Hematopoietic multipotent progenitor cell treated with erythropoietin and hydrocortisone succinate and interleukin-3 and kit ligand, for 15 days (in vitro differentiated cells): ENCODE measurements around the gene PROSER3.
A peak's percentile ranks its signal among the peaks of the same experiment; 100 is the strongest.

Experiments
- DNase-seq: peaks from one replicate; pipeline ENCODE4 v3.0.0-alpha.2; 2015; ENCODE audit warnings: low spot score

PROSER3 gene

DNA sequence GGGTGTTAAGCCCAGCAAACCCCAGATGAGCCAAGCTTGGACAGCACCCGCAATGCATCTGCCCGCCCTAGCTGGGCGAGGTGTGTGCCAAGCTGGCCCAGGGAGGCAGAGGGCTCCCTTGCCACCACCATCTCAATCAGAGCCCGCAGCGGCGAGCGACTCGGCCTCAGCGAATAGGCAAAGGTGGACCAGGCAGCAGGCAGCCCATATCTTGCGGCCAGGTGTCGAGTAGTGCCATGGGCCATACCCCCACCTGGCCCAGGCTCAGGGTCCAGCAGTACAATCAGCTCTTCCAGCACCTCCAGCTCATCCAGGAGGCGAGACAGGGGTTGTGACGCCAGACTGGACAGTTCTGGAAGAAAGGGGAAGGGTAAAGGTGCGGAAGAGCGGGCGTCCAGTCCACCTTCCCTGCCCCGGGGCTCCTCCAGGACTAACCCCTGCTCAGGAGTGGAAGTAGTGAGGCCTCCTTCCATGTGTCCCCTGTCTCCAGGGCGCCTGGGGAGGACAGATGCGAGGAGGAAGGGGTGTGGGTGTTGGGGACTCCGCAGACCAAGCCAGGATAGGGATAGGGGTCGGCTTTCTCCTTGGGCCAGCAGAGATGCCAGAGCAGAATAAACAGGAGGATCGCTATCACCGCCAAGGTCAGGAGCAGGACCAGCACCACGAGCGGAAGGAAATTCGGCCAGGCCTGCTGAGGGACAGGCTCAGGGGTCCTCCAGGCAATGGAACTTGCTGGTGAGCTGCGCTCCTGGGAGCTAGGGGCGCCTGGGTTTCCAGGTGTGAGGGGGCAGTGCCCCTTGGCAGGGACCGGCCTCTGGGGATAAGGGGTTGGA, 18.5 kb upstream of the PROSER3 start:
- no peak for DNase-seq

GRCh38 chr19:35740108-35740422, 17.9 kb upstream of the PROSER3 start:
- DNase-seq, result no peak

DNA sequence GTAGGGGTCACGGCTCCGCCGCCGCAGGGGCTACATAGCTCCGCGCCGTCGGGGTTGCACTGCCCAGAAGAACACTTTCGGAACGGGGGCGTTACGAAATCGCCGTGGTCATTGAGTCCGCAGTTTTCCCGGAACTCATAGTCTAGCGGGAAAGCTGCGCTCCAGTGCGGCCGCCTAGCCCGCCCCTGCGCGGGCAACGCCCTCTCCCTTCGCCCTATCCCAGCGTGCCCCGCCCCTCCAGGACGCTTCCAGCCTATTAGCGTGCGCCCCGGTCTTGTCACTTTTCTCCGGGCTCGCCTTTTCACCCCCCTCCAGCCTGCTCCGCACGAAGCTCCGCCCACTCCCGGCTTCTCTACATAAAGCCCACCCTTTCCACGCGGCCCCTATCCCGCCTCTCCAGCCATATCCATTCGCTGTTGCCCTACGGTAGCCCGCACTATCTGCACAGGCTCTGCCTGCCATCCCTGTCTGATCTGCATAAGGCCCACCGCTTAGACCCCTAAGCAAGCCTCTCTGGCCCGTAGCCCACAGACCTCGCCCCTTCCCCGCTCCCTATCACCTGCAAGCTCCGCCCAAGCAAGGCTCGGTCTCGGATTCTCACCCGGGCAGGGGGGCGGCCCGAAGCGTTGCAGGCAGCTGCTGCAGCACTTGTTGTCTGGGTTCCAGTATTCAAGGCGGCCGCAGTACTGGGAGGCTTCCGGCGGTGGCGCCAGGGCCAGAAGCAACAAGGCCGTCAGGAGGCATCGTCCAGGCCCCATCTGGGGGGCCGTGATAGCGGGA, 17.4 kb upstream of the PROSER3 start:
- peak; percentile 97 for DNase-seq

GRCh38 chr19:35741203-35741515, 16.8 kb upstream of the PROSER3 start:
- no peak for DNase-seq

GRCh38 chr19:35742121-35742724, 15.8 kb upstream of the PROSER3 start, which contains the start of gene IGFLR1:
Gene IGFLR1 (minus strand): TSS chr19:35742452. CDS start chr19:35741180, 1,272 bp downstream.
- DNase-seq, result no peak

- no peak for DNase-seq
Measured at GRCh38 chr19:35743640-35744429, 14.1 kb upstream of the PROSER3 start.

- peak; percentile 97 for DNase-seq
Measured at GRCh38 chr19:35744430-35745327, 13.3 kb upstream of the PROSER3 start.

DNA sequence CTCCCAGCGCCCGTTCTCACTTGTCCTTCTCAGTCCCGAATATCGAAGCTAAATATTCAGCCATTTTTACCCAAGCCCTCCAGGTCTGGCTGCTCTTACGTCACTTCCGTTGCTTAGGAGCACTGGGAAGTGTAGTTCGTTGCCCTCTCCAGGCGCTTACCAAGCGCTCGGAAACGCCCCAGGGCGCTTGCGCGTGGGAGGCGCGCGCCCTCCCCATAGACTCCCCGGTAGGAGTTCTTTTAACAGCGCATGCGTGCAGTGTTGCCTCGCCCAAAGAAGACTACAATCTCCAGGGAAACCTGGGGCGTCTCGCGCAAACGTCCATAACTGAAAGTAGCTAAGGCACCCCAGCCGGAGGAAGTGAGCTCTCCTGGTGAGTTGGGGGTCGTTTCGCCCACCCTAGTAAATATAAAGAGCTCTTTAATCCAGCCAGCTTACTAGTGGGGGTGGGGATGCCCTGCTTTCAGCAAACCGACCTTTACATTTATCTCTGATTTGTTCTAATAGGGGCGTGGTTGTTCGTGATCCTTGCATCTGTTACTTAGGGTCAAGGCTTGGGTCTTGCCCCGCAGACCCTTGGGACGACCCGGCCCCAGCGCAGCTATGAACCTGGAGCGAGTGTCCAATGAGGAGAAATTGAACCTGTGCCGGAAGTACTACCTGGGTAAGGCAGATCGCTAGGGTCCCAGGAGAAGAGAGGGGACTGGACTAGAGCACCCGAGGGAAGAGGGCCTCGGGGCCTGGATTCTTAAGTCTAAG, 12.5 kb upstream of the PROSER3 start, which contains the start of the genes PSENEN and U2AF1L4:
PSENEN (plus strand) TSS at position 324 of the 759 bp plus-strand sequence; CDS start at position 604, 280 bp downstream.
U2AF1L4 (minus strand) TSS at position 91 of the 759 bp plus-strand sequence; CDS start at position 64, 27 bp downstream.
- DNase-seq, result peak; percentile 100

DNA sequence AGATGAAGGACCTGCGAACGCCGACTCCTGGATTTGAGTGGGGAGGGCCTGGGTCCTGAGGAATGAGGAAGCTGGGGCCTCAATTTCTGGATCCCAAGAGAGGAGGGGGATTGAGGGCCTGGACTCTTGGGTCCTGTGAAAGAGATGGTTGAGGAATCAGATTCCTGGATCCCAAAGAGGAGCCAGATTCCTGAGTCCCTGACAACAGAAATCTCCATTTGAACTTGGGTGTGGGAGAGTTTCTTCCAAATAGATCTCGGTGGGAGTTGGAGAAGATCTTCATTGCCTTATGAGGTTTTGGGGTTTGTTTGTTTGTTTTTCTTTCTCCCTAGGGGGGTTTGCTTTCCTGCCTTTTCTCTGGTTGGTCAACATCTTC, 11.9 kb upstream of the PROSER3 start:
- DNase-seq, result no peak

- no peak for DNase-seq
Measured at GRCh38 chr19:35746531-35746930, 11.4 kb upstream of the PROSER3 start.

- peak; percentile 100 for DNase-seq
Measured at GRCh38 chr19:35748106-35749020, 9.6 kb upstream of the PROSER3 start, which contains the start of gene LIN37. Gene LIN37 (plus strand): TSS chr19:35748576. CDS start chr19:35748725, 149 bp downstream.

GRCh38 chr19:35750167-35750566, 7.8 kb upstream of the PROSER3 start:
- no peak for DNase-seq

DNA sequence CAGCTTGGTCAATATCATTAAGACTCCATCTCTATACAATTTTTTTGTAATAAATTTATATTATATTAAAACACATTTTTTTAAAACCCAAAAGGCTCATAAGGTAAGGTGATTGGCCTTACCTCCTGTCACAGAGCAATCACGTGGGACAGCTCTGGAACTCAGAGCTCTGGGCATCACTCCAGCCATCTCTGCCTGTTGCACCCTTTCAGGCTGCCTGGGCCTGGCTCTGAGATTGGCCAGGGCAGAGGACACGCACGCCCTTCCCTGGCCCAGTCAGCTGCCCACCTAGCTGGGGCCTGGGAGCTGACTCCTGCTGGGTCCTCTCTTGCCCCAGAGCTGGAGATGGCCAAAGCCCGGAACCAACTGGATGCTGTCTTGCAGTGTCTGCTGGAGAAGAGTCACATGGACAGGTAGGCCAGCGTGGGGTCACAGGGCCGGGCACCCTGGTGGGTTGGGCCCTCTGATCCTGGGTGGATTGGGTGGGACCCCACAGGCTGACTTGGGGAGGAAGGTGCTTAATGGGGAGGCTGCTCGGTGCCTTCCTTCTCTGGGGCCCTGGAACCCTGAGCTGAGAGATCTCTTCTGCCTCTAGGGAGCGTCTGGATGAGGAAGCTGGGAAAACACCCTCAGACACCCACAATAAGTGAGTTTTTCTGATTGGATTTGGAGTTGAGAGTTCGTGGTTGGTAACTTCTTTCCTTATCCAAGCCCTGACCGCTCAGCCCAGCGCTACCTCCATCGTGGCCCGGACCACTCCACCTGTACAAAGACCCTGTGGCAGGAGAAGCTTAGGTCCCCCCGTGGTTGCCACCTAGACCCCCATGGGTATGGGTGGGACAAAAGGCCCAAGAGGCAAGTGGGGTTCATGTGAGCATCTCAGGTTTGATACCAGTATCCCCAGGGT, 5.9 kb upstream of the PROSER3 start:
- no peak for DNase-seq

DNA sequence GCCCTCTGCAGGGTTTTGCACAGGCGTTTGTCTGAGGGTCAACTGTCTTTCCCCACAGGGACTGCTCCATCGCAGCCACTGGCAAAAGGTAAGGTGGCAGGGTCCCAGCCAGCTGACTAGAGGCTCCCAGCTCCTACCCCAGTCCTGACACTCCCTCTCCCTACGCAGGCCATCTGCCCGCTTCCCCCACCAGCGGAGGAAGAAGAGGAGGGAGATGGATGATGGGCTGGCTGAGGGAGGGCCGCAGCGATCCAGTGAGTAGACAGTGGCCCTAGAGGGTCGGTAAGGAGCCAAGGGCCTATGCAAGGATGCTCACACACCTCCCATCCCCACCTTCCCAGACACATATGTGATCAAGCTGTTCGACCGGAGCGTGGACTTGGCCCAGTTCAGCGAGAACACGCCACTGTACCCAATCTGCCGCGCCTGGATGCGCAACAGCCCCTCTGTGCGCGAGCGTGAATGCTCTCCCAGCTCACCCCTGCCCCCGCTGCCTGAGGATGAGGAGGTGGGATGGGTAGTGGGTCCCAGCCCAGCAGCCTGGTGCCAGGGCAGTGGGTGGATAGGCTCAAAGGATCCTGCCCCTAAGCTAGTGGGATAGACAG, 5.1 kb upstream of the PROSER3 start:
- DNase-seq, result no peak

DNA sequence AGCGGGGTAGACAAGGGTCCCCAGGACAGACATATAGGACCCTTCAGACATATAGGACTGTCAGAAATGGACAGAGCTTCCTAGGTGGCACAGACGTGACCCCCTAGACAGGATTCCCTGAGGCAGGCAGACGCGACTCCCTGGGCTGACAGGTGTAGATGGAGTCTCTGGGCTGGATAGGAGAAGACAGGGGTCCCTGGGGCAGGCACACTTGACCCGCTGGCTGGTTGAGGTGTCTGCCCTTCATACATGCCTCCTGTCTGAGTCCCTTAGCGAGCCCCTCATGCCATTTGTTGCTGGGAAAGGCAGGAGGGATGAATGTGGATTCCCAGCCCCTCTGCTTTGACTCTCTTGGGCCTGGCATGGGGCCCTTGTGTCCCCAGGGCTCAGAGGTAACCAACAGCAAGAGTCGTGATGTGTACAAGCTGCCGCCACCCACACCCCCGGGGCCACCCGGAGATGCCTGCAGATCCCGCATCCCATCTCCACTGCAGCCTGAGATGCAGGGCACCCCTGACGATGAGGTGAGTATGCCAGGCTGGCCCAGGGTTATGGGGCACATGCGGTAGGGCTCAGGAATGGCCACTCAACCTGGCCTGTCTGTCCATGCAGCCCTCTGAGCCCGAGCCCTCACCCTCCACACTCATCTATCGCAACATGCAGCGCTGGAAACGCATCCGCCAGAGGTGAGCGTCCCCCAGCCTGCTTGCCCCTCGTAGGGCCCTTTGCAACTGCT, 4.2 kb upstream of the PROSER3 start:
- no peak for DNase-seq

GRCh38 chr19:35754370-35755130, 3.4 kb upstream of the PROSER3 start:
- no peak for DNase-seq
